ENCODE results near the gene PCDH20.
"Not testable (repeated sequence)": the region's sequence is repeated elsewhere in the genome, so short reads cannot be mapped to it uniquely, and the experiment has no call there.

PCDH20 gene, protein sequence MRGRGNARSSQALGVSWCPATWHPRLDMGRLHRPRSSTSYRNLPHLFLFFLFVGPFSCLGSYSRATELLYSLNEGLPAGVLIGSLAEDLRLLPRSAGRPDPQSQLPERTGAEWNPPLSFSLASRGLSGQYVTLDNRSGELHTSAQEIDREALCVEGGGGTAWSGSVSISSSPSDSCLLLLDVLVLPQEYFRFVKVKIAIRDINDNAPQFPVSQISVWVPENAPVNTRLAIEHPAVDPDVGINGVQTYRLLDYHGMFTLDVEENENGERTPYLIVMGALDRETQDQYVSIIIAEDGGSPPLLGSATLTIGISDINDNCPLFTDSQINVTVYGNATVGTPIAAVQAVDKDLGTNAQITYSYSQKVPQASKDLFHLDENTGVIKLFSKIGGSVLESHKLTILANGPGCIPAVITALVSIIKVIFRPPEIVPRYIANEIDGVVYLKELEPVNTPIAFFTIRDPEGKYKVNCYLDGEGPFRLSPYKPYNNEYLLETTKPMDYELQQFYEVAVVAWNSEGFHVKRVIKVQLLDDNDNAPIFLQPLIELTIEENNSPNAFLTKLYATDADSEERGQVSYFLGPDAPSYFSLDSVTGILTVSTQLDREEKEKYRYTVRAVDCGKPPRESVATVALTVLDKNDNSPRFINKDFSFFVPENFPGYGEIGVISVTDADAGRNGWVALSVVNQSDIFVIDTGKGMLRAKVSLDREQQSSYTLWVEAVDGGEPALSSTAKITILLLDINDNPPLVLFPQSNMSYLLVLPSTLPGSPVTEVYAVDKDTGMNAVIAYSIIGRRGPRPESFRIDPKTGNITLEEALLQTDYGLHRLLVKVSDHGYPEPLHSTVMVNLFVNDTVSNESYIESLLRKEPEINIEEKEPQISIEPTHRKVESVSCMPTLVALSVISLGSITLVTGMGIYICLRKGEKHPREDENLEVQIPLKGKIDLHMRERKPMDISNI

DNA sequence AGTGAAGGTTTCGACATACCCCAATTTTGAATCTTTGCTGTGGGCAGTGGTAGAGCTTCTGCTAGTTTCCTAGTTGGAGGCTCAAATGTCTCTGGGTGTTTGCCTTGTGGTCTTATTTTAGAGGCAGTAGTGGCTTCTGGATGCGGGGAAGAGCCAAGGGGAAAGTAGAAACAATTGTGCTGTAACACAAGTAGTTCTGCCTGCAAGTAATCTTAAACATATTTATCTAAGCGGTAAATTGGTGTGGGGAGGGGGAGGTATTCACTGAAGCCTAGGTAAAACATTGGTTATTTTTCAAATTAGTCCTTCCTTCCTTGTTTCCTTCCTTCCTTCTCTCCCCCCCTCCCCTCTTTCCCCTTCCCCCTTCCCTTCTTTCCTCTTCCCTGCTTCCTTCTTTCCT lies at the start of gene PCDH20:
Gene PCDH20 (minus strand): TSS at position 101 of the 400 bp plus-strand sequence. CDS start 691 bp downstream, outside the sequence.
- no peak for DNase-seq

DNA sequence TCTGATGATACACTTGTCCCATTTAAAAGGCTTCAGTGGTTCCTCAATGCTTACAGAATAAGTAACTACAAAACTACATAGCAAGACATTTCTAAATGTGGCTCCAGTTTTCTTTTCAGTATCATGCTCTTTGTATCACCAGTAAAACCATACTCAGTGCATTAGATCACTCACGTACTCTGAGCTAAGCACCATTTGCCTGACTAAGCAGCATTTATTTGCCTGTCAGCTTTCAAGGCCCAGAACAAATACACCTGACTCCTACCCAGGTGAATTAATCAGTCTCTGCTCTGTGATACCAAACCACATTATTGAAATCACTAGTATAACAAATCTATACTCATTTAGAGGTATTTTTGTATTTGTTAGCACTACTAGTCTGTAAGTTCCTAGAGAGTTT lies 47.4 kb upstream of the PCDH20 start:
- peak; percentile 55 for DNase-seq

GRCh38 chr13:61453121-61453520 lies 37.5 kb upstream of the PCDH20 start:
- no peak for DNase-seq

GRCh38 chr13:61432029-61432428 lies 16.4 kb upstream of the PCDH20 start:
- no peak for DNase-seq

GRCh38 chr13:61423915-61424314 lies 8.3 kb upstream of the PCDH20 start:
- no peak for DNase-seq

GRCh38 chr13:61417086-61417570 lies 1.5 kb upstream of the PCDH20 start:
- DNase-seq: no peak

- no peak for DNase-seq
Measured at GRCh38 chr13:61415058-61415721, 459 bp downstream of the PCDH20 start.

DNA sequence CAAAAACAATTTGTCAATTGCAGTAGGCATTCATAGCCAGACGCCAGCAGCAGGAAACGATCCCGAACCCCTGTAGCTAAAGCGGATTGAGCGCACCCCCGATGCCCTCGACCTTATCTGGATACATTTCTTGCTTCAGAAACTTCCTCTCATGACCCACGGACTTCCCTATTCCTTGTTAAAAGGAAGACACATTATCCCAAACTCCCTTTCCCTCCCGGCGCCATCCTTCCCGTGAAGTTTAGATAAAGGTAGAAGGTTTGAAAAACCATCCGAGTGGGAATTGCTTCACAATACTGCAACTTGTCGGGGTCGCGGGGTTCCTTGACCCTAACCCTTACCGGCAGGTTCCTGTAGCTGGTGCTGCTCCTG lies 977 bp downstream of the PCDH20 start:
- no peak for DNase-seq

GRCh38 chr13:61413572-61414535 lies 1.8 kb downstream of the PCDH20 start:
- no peak for DNase-seq

- peak; percentile 41 for DNase-seq
Measured at GRCh38 chr13:61410669-61411297, 4.9 kb downstream of the PCDH20 start.

- no peak for DNase-seq
Measured at GRCh38 chr13:61410266-61410665, 5.4 kb downstream of the PCDH20 start.

GRCh38 chr13:61408571-61408970 lies 7.1 kb downstream of the PCDH20 start:
- DNase-seq: no peak

DNA sequence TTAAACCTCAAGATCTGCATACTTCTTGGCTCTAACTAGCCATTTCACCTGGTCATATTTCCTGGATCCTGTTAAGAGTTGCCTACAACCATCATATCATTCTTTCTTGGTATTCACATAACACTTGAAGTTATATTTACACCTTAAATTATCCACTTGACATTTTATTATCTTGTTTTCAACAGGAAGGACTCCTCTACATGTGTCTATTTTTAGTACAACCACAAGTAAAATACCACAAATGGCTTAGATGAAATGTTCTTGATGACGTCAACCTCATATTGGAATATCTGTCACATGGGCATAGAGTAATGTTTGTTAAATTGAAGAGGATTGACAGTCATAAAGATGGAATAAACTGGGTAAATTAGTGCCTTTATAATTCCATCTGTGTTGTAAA lies 9.4 kb downstream of the PCDH20 start:
- DNase-seq: no peak

- DNase-seq: no peak
Measured at GRCh38 chr13:61396121-61396520, 19.5 kb downstream of the PCDH20 start.

DNA sequence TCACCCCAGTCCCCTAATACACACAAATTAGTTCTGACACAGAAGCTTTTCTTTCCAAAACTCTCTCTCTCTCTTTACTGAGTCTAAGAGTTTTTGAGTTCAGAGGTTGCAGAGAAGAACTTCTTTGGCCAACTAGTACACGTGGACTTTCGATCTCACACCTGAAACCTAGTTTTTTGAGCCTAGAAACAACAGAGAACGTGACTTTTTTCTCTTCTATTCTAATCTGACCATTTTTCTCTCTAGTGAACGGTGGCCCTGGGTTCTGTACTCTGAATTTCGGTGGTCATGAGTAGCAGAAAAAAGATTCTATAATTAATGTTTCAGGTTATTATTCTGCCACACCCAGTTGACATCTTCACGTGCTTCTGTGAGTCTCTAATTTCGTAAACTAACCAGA lies 24.2 kb downstream of the PCDH20 start:
- DNase-seq: no peak

DNA sequence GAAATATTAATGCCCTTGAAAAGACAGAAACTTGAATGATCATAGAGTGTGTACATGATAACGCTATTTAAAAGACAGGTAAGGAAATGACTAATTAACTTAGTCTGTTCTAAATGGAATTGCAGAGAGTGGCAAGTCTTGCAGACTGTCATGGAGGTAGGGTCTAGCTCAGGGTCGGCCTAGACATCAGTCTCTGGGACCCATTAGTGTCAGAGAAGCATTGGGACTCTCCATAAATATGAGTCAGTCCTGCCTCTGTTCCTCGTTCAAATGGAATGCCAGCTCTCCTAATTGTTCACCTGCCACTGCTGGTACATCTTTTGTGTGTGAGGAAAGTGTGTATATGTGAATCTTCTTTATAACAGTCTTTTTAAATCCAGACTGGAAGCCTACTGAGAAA lies 28.0 kb downstream of the PCDH20 start:
- DNase-seq: no peak

- no peak for DNase-seq
Measured at GRCh38 chr13:61383111-61383510, 32.5 kb downstream of the PCDH20 start.

DNA sequence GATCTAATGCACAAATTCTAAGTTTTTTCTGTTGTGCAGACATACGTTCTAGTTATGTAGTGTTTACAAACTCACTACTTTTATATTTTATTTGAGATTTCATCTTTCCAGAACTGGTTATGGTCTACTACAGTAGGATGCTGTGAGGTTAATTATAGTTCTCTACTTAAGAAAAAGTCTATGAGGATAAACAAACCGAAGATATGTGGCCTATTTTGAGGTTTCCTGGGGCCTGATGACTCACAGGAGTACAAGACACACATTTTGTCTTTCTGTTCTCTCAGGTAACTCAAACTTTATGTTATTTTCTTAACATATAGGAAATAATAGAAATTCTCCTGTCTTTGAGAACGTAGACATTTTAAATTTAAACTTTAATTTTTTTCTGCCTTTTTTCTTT lies 45.1 kb downstream of the PCDH20 start:
- DNase-seq: no peak

DNA sequence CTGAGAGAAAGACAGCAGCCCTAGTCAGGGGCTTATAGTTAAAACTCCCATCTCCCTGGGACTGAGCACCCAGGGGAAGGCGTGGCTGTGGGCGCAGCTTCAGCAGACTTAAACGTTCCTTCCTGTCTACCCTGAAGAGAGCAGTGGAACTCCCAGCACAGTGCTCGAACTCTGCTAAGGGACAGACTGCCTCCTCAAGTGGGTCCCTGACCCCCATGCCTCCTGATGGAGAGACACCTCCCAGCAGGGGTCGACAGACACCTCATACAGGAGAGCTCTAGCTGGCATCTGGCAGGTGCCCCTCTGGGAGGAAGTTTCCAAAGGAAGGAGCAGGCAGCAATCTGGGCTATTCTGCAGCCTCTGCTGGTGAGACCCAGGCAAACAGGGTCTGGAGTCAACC lies 51.0 kb downstream of the PCDH20 start:
- not testable (repeated sequence) for DNase-seq

DNA sequence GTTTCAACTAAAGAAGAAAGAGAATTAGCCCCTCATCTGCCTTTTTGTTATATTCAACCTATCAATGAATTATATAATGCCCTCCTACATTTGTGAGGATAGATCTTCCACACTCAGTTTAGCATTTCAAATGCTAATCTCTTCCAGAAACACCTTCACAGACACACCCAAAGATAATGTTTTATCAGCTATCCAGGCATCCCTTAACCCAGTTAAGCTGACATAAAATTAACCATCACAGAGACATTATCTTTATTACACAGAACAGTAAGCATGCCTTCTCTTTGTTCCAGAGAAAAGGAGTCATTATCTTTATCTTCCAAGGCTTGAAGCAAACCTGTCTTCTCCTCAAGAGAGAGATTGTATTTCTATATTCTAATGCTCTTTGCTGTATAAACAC lies 53.1 kb downstream of the PCDH20 start:
- DNase-seq: no peak

Data from NCI-H1417 treated with DMSO at 0.1 percent for 48 hours (cell line).